Measurements from ENCODE around the gene ACAP1.
"Not testable (repeated sequence)": the region's sequence is repeated elsewhere in the genome, so short reads cannot be mapped to it uniquely, and the experiment has no call there.

ACAP1 gene

DNA sequence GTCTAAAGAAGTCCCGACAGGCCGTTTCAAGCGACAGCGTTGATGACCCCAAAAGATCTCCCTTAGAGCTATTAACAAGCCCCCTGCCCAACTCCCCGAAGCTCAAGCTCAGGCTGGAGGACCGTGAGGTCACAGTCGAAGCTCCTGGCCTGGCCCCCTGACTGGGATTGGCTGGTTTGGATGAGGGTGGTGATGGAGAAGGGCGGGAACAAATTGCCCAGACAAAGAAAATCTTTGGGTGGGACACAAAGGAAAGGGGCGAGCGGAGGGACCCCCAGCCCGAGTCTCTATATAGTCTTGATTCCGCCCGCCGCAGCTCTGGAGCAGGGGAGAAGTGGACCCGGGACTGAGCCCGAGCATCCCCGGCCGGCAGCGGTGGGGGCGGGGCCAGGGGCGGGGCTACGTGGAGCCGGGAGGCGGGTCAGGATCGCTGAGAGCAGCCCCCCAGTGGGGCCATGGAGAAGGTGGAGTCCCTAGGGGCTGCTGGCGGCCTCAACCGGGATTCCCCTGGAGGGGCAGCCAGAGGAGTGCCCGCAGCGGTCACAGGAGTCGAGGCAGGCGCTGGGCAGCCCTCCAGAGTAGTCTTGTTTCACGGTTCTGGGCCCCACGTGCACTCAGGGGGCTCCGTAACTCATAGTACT is 6.2 kb upstream of the ACAP1 start:
- peak; percentile 77 for DNase-seq (ENCODE audit: low read depth)

DNA sequence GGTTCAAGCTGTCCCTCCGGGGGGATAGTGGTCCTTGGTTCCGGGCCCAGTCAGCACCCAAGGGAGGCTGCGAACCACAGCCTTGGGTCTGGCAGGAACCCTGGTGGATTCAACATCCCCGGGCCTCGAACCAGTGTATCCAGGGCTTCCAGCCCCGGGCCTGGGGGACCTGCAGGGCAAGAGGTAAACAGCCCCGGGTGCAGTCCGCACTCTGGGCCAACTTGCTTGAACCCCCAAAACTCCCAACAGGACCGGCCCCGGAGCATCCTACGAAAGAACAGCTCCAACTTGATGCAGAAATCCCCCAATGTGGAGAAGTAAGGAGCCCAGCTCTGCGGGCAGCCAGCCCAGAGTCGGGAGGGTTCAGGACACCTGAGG is 5.7 kb upstream of the ACAP1 start:
- TF ChIP-seq, protein P1, sequence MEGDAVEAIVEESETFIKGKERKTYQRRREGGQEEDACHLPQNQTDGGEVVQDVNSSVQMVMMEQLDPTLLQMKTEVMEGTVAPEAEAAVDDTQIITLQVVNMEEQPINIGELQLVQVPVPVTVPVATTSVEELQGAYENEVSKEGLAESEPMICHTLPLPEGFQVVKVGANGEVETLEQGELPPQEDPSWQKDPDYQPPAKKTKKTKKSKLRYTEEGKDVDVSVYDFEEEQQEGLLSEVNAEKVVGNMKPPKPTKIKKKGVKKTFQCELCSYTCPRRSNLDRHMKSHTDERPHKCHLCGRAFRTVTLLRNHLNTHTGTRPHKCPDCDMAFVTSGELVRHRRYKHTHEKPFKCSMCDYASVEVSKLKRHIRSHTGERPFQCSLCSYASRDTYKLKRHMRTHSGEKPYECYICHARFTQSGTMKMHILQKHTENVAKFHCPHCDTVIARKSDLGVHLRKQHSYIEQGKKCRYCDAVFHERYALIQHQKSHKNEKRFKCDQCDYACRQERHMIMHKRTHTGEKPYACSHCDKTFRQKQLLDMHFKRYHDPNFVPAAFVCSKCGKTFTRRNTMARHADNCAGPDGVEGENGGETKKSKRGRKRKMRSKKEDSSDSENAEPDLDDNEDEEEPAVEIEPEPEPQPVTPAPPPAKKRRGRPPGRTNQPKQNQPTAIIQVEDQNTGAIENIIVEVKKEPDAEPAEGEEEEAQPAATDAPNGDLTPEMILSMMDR (IDR thresholded peaks at IDR 0.05; ENCODE audit: low read length, missing control alignments), result no peak
- DNase-seq (ENCODE audit: low read depth), result no peak
- H3K4me3 ChIP-seq (replicated peaks; ENCODE audit: low read depth, low read length), result peak overlapping the region; percentile 89

More for the DNA sequence above, 6.2 kb upstream of the ACAP1 start:
- TF ChIP-seq, protein P1 (IDR thresholded peaks at IDR 0.05; ENCODE audit: low read length, missing control alignments), result no peak
- H3K4me3 ChIP-seq (replicated peaks; ENCODE audit: low read depth, low read length), result peak overlapping the region; percentile 89

DNA sequence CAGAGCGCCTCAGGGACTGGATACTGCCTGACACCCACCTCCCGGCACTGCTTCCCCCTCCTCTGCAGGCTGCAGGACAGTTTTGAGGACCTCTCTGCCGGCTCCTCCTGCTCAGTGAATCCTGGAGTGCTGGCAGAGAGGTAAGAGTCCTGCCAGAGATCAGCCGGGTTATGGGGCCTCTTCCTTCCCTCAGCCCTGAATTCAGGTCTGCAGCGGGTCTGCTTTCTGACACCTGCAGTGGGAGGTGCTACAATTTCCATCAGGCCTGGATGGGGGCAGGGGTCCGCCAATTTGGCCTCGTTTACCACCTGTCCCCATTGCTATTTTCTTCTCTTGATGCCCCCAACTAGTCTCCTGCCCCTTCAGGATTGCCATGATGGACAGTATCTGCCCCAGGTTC is 4.2 kb upstream of the ACAP1 start:
- TF ChIP-seq, protein P1 (IDR thresholded peaks at IDR 0.05; ENCODE audit: low read length, missing control alignments), result no peak
- no peak for DNase-seq (ENCODE audit: low read depth)
- H3K4me3 ChIP-seq (replicated peaks; ENCODE audit: low read depth, low read length), result no peak overlapping the region

DNA sequence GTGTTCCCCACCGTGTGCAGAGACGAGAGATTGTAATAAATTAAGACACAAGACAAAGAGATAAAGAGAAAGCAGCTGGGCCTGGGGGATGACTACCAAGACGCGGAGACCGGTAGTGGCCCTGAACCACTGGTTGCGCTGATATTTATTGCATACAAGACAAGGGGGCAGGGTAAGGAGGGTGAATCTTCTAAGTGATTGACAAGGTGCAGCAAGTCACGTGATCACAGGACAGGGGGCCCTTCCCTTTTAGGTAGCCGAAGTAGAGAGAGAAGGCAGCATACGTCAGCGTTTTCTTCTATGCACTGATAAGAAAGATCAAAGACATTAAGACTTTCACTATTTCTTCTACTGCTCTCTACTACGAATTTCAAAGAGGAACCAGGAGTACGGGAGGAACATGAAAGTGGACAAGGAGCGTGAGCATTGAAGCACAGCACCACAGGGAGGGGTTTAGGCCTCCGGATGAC is 3.7 kb upstream of the ACAP1 start:
- H3K4me3 ChIP-seq (replicated peaks; ENCODE audit: low read depth, low read length); DNase-seq (ENCODE audit: low read depth): not testable (repeated sequence)

DNA sequence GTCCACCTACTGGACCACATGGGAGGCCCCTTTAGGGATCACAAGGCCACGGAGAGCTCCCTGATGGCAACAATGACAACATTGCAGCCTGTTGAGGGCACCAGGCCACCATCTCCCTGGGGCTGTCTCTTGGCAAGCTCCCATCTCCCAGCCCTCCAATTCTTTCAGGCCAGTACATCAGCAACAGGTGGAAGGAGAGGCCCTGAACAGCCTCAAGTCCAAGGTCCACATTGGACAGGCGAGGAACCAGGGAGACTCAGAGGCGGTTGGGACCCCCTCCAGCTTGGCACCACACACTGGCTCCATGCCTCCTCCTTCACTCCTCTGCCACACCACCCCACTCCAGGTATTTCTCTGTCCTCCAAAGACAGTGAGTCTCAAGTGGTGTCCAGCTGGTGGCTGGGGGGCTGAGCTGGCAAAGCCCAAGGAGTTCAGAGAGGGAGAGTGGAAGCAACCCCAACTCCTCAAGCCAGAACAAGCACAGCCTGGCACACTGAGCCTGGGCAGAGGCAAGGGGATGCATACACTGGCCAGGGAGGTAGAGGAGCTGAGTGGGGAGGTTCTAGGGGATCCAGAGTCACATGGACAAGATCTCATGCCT is 1.3 kb upstream of the ACAP1 start:
- no peak overlapping the region for H3K4me3 ChIP-seq (replicated peaks; ENCODE audit: low read depth, low read length)
- TF ChIP-seq, protein P1 (IDR thresholded peaks at IDR 0.05; ENCODE audit: low read length, missing control alignments), result no peak
- no peak for DNase-seq (ENCODE audit: low read depth)

DNA sequence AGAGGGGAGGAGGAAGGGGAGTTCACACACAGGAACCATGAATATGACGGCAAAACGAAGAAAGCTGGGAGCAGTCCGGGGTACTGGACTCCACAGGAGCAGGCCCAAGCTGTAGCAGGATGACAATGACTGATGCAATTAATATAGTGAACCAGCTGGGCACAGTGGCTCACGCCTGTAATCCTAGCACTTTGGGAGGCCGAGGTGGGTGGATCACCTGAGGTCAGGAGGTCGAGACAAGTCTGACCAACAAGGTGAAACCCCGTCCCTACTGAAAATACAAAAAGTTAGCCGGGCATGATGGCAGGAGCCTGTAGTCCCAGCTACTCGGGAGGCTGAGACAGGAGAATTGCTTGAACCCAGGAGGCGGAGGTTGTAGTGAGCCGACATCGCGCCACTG is 564 bp upstream of the ACAP1 start:
- not testable (repeated sequence) for H3K4me3 ChIP-seq (replicated peaks; ENCODE audit: low read depth, low read length); DNase-seq (ENCODE audit: low read depth)

DNA sequence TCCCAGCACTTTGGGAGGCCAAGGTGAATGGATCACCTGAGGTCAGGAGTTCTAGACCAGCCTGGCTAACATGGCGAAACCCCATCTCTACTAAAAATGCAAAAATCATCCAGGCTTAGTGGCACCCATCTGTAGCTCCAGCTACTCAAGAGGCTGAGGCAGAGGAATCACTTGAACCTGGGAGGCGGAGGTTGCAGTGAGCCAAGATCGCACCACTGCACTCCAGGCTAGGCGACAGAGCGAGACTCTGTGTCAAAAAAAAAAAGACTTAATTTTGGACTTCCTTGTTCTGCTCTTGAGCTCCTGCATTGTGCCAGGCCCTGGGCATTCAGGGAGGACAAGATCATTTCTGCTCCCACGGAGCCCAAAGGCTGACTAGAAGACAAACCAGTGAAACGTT is 1.3 kb downstream of the ACAP1 start:
- not testable (repeated sequence) for H3K4me3 ChIP-seq (replicated peaks; ENCODE audit: low read depth, low read length); DNase-seq (ENCODE audit: low read depth)

DNA sequence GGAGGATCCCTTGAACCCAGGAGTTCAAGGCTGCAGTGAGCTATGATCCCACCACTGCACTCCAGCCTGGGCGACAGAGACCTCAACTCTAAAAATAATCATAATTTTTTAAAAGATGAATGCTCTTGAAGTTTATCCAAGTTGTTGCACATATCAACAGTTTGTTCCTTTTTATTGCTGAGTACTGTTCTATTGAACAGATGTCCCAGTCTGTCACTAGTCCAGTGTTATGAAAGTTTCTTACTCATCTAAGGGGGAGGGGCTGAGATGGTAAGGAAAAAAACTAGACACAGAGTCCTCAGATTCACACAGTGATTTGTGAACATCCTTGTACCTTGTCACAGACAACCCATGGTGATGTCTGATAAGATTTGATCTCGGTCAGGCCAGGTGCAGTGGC is 3.9 kb downstream of the ACAP1 start:
- H3K4me3 ChIP-seq (replicated peaks; ENCODE audit: low read depth, low read length), result no peak overlapping the region
- DNase-seq (ENCODE audit: low read depth), result no peak

More for the DNA sequence above, 3.9 kb downstream of the ACAP1 start:
- TF ChIP-seq, protein P1 (IDR thresholded peaks at IDR 0.05; ENCODE audit: low read length, missing control alignments), result no peak
